LNCaP clone FGC (cell line): ENCODE results near the gene LPCAT2.

Source experiments
- DNase-seq: peaks from one replicate; pipeline ENCODE4 v3.0.0-alpha.2; 2011; ENCODE audit warnings: low read depth
- H3K4me3 ChIP-seq: 2 replicates; pipeline ENCODE4 v1.5.1; 2011; ENCODE audit warnings: mild to moderate bottlenecking, low read depth, low read length, control low read depth
- TF ChIP-seq, protein P1 (sequence below): IDR thresholded peaks from 2 replicates; pipeline ENCODE4 v1.5.1; 2012; ENCODE audit warnings: mild to moderate bottlenecking; ENCODE audit not compliant: control insufficient read depth, insufficient read depth; ENCODE audit errors: extremely low read depth

LPCAT2 gene

DNA sequence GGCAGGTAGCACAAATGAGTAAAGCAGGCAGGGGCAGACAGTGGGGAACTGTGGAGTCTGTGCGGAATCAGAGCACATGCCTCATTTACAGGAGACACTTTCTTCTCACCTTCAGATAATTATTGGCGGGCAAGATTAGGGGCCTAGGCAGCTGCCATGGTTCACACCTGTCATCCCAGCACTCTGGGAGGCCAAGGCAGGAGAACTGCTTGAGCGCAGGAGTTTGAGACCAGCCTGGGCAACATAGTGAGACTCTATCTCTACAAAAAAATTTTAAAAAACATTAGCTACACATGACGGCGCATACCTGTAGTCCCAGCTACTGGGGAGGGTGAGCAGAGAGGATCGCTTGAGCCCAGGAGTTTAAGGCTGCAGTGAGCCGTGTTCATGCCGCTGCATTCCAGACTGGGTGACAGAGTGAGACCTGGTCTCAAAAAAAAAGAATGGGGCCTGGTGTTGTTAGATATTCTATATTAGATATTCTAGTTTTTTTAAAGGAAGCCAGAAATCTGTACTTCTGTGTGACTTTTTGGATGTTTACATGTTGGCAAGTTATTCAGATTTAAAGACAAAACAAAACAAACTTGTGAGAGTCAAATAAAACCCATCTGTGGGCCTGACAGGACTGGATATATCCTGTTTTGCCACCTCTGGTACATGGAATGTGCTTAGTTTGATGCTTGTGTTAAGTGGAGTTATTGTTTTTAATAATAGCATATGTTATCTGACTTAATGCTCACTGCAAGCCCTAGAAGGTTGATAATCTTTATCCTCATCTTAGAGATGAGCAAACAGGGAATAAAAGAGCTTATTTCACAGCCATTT, 4.9 kb upstream of the LPCAT2 start:
- no peak for DNase-seq
- TF ChIP-seq, protein P1, sequence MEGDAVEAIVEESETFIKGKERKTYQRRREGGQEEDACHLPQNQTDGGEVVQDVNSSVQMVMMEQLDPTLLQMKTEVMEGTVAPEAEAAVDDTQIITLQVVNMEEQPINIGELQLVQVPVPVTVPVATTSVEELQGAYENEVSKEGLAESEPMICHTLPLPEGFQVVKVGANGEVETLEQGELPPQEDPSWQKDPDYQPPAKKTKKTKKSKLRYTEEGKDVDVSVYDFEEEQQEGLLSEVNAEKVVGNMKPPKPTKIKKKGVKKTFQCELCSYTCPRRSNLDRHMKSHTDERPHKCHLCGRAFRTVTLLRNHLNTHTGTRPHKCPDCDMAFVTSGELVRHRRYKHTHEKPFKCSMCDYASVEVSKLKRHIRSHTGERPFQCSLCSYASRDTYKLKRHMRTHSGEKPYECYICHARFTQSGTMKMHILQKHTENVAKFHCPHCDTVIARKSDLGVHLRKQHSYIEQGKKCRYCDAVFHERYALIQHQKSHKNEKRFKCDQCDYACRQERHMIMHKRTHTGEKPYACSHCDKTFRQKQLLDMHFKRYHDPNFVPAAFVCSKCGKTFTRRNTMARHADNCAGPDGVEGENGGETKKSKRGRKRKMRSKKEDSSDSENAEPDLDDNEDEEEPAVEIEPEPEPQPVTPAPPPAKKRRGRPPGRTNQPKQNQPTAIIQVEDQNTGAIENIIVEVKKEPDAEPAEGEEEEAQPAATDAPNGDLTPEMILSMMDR, result no peak
- H3K4me3 ChIP-seq, result no peak overlapping the region

DNA sequence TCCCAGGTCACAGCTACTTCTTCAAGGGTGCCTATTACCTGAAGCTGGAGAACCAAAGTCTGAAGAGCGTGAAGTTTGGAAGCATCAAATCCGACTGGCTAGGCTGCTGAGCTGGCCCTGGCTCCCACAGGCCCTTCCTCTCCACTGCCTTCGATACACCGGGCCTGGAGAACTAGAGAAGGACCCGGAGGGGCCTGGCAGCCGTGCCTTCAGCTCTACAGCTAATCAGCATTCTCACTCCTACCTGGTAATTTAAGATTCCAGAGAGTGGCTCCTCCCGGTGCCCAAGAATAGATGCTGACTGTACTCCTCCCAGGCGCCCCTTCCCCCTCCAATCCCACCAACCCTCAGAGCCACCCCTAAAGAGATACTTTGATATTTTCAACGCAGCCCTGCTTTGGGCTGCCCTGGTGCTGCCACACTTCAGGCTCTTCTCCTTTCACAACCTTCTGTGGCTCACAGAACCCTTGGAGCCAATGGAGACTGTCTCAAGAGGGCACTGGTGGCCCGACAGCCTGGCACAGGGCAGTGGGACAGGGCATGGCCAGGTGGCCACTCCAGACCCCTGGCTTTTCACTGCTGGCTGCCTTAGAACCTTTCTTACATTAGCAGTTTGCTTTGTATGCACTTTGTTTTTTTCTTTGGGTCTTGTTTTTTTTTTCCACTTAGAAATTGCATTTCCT, 3.4 kb upstream of the LPCAT2 start:
- no peak for DNase-seq
- TF ChIP-seq, protein P1, result no peak
- H3K4me3 ChIP-seq, result no peak overlapping the region

DNA sequence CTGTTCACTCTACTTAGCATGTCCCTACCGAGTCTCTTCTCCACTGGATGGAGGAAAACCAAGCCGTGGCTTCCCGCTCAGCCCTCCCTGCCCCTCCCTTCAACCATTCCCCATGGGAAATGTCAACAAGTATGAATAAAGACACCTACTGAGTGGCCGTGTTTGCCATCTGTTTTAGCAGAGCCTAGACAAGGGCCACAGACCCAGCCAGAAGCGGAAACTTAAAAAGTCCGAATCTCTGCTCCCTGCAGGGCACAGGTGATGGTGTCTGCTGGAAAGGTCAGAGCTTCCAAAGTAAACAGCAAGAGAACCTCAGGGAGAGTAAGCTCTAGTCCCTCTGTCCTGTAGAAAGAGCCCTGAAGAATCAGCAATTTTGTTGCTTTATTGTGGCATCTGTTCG, 2.8 kb upstream of the LPCAT2 start:
- TF ChIP-seq, protein P1, result no peak
- no peak for DNase-seq

DNA sequence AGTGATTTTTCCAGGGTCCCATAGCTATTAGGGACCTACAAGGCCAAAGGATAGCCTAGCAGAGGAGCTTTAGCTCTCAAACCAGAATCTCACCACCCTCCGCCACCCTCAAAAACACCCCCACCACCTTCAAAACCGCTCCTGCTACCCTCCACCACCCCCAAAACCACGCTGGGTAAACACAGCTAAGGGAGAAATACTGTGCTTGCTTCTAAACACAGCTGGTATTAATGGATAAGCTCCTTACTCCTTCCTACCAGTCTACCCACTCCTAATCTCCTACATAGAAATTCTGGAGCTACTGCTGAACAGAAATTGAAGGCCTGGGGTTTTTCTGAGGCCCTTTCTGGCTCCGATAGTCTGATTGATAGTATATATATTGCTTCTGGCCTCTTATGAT, 2.2 kb upstream of the LPCAT2 start:
- DNase-seq, result no peak
- TF ChIP-seq, protein P1, result no peak
- no peak overlapping the region for H3K4me3 ChIP-seq

More for the DNA sequence above, 2.8 kb upstream of the LPCAT2 start:
- H3K4me3 ChIP-seq, result no peak overlapping the region

DNA sequence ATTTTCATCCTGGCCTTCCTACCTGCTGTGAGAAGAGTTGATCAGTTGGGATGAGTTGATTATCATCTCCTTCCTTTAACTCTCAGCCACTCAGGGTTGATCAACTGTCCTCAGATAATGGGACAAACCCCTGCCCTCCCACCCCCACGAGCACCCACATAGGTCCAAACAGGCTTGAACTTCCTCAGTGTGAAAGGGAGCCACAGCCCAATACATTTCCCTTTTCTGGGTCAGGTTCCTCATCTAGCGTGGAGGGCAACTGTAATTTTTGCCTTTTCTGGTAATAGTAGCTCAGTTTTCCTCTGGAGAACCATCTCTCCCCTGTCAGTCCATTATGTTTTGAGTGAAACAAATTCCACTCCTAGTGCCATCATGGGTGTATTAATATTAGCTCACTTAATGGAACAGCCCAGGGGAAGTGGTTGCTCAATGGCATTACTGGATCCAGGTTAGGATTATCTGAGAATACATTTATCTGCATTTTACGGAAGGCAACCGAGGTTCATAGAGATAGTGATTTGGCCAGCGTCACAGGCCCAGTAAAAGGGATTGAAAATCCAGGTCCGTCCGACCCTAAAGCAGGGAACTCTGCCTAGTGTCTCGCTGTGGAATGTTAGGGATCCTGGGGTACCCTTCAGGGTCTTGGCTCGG, 476 bp upstream of the LPCAT2 start:
- H3K4me3 ChIP-seq, result peak overlapping the region; percentile 42
- DNase-seq, result no peak
- TF ChIP-seq, protein P1, result no peak

DNA sequence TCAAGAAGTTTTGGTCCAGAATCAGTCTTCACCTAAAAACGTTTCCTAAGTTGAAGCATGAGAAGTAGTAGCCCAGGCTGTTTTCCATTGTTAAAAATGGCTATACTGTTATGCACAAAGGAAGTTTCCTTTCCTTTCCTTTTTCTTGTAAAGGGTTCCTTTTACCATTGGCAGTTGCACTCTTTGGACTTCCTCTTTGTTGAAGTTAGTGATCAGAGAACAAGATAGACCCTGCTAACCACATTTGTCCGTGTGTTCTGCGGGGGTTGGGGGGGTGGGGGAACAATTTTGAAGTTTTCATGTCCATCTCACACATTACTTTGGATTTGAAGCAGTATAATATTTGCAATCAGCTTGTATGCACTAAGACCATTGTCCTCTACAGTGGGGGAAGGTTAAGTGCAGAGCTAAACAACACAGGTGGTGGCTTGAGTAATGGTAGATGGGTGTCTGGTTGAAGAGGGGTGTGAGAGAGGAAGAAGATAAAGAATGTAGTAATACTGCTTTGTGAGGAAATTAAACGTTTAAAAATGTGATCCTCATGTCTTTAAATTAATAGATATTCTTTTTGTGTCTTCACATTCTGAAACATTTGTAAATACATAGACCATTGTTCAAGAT, 1.4 kb downstream of the LPCAT2 start:
- H3K4me3 ChIP-seq, result no peak overlapping the region
- TF ChIP-seq, protein P1, result no peak
- DNase-seq, result no peak
